HG03175 (cell line): ENCODE results near the gene TRIM44.
"Not testable (repeated sequence)": the region's sequence is repeated elsewhere in the genome, so short reads cannot be mapped to it uniquely, and the experiment has no call there.

Experiments used
- ATAC-seq: cut with Tn5 transposase; IDR thresholded peaks from one replicate; pipeline ENCODE4 v1.9.1; 2021; ENCODE audit warnings: mild to moderate bottlenecking, moderate library complexity; ENCODE audit not compliant: unreplicated experiment

Gene TRIM44

DNA sequence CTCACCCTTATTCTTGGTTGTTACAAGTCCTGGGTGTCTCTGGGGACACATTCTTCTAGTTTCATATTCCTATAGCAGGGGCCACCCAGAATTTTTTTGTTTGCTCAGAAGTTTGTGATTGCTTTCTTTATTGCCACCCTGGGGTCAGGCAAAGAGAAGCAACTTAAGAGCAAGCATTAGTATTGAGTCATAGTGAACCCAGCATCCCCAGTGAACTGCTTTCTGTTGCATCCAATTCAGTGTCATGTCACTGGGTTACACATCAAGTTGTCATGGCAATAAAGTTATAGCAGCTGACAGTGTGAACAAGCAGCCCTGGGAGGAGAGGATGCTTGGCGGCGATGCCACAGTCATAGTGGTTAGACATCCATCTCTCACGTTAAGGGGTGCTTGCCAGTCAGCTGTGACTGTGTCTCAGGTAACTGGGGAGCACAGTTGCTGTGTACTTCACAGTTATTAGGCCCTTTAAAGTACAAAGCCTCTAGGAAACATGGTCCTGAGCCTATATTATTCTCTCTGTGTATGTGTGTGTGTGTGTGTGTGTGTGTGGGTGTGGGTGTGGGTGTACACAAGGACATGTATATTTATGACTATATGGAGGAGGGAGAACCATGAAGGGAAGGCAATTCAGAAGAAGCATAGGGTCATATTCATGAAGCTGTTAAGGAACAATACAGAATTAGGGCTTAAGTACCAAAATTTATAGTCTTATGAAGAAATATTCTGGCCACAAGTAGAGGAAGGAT, 52.5 kb downstream of the TRIM44 start:
- peak; percentile 97 for ATAC-seq

DNA sequence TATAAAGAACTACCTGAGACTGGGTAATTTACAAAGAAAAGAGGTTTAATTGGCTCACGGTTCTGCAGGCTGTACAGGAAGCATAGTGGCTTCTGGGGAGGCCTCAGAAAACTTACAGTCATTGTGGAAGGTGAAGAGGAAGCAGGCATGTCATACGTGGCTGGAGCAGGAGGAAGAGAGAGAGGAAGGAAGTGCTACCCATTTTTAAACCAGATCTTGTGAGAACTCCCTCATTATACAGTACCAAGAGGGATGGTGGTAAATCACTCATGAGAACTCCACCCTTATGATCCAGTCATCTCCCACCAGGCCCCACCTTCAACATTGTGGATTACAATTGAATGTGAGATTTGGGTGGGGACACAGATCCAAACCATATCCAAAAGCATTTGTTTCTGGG, 53.1 kb downstream of the TRIM44 start:
- not testable (repeated sequence) for ATAC-seq

DNA sequence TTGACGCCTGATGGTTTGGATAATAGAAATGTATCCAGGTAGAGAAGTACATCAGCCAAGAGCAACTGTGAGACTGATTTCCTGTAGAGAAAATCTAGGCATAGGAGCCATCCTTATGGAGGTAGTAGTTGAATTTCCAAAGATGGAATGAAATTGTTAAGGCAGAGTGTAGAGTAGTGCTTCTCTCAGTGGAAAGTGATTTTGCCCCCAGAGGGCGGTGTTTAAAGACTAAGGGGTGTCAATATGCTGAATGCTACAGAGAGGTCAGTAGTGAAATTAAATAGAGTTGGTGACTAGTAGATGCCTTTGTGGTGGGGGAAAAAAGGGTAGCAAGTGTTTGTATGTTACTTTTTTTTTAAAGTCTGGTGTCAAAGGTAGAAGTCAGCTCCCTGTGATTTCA, 54.5 kb downstream of the TRIM44 start:
- no peak for ATAC-seq

DNA sequence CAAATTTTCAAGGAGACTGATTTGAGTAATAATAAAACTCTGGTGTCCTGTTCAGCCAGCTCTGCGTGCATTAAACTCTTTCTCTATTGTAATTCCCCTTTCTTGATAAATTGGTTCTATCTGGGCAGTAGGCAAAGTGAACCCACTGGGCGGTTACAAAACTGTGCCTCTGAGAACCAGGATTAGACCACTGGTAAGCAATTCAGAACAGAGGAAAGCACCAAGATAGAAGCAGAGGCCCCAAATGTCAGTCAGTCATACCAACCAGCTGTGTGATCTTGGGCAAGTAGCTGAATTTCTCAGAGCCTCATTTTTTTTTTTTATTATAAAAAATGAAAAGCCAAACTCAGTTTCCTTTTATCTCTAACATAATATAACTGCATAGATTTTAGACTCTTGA, 54.9 kb downstream of the TRIM44 start:
- no peak for ATAC-seq

DNA sequence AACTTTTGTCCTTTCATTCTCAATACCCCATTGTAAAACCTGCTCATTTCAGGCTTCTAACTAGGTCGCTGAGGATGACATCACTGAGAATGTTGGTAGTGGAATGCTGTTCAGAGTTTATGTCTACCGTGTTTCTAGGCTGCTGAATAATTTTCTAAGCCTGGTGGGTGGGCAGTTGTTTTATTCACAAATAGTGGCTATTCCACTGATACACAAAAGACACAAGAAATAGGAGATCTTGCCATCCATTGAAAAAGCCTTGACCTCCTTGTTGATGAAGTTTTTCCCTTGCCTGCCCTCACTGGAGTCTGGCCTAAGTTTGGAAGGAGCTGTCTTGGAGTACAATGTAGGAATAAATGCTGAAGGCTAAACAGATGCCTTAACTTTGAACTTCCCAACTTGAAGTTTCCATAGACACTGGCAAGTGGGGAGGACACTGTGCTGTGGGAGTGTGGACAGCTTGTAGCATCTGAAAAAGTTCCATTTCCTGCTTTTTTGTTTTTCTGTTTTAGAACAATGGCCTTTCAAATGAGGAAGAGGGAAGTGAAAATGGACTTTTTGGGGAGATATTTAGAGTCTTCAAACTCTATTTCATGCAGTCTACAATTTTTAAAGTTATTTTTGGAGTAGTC, 59.2 kb downstream of the TRIM44 start:
- ATAC-seq, result no peak

DNA sequence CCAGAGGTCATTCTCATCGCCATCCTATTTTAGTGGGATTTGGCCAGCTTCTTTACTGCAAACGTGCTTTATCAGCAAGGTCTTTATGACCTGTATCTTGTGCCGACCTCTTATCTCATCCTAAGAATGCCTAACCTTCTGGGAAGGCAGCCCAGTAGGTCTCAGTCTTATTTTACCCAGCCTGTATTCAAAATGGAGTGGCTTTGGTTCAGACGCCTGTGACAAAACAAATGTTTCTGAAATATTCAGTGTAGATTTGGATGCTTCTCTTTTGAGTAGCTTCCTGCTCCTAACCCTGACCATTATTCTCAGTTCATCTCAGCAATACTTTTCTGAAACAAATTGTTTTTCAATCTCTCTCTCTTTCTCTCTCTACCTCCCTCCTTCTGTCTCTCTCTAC, 60.1 kb downstream of the TRIM44 start:
- ATAC-seq, result no peak

DNA sequence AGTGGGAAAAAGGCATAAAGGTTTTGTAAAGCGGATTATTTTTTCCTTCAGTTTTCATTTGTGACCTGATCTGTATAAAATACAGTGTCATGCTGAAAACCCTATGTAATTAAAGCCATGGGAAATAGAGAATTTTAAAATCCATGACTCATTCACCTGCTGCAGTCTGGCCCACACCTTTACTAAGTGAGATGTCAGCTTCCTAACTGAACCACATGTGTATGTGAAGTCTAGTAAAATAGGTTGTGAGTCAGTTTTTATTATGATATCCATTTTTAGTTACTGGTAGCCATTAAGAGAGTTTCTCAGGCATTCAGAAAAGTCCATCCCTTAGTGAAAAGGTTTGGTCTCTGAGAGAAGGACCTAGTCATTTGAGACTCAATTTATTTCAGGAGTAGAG, 60.9 kb downstream of the TRIM44 start:
- ATAC-seq, result no peak

DNA sequence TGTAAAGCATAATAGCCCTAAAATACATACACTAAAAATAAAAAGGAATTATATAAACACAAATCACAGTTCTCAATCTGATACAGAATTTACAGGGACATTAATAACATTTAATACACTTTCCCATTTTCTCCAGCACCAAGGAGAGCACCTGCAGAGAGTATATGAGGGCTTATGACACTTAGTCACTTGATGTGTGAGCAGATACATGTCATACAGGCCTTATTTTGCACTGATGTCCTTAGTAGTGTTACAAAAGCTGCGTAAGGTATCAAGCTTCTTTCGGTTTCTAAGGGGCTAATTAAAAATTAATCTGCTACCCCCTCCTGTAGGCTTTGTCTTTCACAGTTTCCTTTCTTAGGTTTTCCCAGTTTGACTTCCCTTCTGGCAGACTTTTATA, 61.3 kb downstream of the TRIM44 start:
- ATAC-seq, result peak; percentile 78

DNA sequence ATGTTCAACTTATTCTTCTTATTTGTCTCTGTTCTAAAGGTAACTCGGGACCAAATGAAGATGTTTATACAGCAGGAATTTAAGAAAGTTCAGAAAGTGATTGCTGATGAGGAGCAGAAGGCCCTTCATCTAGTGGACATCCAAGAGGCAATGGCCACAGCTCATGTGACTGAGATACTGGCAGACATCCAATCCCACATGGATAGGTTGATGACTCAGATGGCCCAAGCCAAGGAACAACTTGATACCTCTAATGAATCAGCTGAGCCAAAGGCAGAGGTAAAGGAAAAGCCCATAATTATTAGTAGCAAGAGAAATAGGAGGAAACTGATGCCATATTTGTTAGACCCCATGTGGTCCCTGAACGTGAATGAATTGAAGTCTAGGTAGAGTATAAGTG, 63.3 kb downstream of the TRIM44 start:
- no peak for ATAC-seq

DNA sequence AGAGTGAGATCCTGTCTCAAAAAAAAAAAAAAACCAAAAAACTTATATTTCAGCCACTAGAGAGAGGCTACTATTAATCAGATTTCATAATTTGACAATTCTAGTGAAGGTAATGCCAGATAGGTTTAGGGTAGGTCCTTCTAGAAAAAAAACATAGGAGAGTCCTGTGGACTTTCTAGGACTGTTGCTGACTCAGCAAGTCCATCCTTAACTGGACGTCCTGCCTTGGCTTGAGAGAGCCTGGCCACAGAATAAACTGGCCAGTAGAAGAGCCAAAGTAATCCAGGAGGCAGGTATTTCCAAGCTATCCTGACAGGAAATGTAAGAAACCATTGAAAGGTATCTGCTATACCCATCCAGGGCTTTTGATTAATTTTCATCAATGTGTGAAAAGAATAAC, 64.6 kb downstream of the TRIM44 start:
- no peak for ATAC-seq

DNA sequence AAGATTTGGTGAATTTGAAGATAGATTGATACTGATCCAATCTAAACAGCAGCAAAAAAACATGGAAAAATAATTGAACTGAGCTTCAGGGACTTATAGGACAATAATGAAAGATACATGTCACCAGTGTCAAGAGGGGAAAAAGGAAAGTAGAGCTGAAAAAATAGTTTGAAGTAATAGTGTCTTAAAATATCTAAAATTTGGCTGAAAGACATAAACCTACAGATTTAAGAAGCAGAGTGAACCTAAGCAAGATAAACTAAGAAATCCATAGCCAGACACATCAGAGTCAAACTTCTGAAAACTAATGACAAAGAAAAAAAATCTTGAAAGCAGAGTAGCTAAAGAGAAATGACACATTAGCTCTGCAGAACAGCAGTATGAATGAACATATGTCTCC, 67.7 kb downstream of the TRIM44 start:
- ATAC-seq, result no peak

DNA sequence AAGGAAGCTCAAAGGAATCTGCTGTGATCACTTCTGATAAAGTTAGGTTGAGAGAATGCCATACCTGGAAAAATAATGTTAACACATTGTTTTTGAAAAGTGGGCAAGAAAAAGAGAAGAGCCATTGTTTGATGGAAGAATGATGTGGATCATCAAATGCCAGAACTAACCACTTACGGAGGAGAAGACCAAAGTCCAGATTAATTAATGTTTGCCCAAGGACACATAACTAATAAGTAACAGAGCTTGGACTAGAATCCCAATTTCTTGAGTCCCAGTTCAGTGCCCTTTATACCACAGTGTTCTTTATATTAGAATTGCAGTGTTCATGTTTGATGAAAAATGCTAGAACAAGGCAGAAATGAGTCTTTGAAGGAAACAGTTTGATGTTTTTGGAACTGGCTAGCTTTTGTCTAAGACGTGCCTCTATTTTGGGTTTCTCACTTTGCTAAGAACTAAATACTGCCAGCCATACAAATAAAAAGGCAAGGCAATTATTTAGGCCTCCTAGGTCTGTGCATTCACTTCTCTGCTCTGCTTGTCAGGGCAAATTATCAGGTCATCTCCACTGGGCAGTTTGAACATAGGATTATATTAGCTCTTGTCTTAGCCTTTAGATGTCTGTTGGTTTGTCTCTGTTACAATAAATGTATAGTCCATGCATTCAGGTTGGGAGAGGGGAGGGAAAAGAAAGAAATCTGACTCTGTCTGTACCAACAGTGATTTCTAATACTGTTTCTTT, 72.3 kb downstream of the TRIM44 start:
- no peak for ATAC-seq

DNA sequence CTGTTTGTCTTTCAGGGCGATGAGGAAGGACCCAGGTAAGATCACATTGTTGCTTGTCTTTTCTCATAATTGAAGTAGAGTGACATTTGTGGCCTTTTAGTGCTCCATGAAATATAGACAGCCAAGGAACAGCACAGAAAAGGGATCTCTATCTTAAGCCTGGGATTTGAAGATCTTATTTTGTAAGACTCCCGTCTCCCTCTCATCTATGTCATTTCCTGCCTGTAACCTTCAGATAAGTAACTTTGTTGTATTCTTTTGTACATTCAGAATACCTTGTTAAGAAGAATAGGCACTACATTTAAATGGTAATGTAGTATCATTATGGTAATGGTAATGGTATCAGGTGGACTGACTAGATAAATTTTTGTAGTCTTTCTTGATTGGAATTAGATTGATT, 72.8 kb downstream of the TRIM44 start:
- ATAC-seq, result no peak

DNA sequence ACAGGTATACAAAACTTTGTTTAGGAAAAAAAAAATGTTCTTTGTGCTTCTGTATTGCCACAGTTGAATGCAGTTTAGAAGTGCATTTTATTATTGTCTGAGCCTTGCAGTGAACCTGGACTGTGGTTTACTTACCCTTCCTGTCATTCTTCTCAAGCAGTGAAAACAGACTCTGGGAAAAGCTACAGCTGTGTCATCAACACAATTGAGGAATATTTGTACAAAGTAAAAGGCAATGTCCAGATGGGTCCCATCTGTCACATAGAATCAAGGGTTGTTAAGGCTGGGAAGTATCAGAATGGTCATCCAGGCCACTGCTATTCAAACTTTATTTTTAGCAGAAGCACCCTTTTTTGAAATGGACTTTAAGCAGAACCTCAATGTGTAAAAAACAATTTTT, 73.3 kb downstream of the TRIM44 start:
- ATAC-seq, result no peak

DNA sequence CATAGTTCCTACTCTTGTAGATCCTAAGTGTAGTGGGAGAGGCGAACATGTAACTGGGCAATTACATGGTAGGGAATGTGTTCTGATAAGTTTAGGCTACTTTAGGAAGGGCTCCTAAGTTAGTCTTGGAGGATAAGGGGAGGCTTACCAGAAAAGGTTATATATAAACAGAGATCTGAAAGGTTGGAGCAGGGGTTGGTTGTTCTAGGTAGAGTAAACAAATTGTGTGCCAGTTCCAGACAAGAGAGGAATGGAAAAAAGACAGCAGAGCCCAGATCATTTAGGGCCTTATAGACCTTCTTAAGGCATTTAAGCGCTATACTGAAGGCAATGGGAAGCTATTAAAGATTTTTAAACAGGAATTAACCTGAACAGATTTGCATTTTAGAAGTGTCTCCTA, 74.4 kb downstream of the TRIM44 start:
- ATAC-seq, result no peak

DNA sequence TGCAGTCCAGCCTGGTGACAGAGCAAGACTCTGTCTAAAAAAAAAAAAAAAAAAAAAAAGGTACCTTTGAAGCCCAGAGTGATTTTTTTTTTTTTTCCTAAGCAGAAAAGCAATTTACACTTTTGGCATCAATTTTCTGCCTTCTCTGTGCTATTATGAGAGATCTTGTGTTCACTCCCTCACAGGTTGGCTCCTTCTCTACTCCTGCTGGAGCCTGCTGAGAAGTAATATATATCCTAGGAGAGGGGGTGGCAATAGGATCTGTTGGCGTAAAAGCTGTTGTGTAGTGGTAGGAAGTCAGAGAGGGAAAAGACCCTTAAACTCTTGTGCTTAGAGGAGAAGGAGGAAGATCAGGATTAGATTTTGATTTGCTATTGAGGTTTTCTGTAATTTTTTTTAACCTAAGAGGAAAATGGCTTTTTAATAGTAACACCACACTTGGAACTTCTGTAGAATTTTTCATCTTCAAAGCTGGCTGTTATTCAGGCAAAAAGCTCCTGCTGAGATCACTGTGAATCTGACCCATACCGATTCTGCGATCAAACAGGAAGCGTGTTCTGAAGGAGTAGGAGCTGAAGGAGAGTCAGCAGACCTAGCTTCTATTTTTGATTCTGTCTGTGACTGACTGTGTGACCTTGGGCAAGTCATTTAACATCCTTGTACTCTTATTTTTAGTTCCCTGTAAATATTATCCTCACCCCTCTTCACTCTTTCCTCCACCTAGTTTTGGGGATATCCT, 77.7 kb downstream of the TRIM44 start:
- ATAC-seq, result no peak

DNA sequence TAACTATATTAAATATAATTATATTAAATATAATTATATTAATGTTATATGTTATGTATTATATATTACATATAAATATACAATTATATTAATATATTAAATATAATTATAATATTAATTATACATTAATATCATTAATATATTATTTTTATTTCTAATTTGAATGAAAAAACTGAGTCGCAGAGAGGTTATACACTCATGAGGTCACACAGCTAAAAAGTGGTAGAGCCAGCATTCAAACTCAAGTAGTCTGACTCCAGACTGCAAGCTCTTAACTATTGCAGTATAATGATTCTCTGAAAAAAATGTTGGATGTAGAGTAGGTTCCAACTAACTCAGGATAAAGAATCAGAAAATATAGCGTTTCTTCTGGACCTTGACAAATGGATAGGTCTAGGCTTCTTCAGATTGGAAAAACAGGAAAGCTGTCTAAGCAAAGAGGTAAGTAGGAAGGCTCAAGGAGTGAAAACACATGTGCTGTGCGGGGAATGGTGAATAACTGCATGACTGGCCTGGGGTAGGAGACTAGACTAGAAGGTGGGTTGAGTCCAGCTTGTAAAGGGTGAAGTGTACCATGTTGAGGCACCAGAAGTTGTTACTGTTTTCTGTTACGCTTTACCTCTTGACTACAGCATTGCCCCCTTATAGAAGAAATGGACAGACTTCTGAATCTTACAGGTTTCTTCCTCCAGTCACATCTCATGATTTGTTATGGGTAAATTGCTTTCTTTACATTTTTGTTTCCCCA, 80.3 kb downstream of the TRIM44 start:
- ATAC-seq, result no peak

DNA sequence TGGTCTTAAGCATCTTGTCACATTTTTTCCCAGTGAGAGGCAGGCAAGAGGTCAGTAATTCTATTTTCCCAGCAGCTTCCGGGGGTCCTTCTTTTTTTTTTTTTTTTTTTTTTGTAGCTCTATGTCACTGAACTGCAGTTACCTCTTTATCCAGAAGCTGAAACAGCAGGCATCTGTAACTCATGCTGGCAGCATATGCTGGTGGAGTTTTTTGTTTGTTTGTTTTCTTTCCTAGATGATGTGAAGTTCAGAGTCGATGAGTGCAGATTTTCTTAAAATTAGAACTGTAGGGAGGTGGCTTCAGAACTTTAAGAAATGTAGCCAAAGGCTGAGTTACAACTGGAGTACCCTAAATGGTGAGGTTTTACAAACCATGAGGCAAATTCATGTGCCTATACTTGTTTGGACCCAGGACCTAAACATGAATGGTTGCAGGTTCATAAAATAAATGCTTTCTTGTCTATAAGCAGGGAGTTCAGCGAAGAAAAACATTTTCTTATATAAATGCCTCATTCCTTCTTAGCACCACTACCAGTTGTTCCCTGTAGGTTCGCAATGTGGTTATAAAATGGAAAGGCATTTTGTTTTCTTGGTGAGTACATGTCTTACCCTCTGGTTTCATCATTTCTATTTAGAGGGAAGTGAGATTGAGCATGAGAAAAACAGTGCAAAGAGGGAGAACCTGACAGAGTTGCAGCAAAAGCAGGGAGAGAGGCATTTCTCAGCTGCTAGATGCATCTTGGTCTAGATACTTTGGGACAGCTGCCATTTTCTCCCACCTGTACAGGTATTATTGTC, 84.0 kb downstream of the TRIM44 start:
- no peak for ATAC-seq

DNA sequence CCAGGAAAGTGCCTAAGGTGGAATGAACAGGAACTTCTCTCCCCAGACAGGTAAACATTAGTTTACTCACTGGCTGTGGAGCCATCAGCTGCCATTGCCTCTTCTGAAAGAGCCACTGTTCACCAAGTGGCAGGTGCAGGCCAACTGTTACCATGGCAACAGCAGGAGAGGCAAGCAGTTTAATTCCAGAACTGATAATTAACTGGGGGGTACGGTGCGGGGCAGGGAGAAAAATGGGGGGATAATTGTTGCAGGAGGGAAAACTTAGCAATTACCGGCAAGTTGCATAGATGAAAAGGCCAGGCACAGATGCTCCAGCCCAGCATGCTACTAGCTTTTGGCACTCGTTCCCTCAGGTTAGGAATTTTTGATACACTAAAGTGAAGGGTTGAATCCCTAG, 85.1 kb downstream of the TRIM44 start:
- no peak for ATAC-seq

DNA sequence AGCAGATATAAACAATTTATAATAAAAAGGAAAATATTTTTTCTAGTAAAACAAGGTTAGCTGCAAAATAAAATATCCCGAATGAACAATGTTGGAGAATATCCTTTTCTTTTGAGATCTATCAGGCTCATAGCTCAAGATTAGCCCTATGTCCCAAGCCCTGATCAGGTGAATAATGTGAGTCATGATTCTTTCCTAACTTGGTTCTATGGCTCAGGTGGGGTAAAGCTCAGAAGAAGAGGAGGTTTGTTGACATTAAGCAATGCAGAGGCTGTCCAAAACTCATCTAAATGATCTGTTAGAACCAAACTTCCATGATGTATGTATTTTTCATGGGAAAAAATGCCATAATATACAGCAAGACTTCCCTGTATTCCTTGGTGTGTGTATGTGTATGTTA, 86.1 kb downstream of the TRIM44 start:
- ATAC-seq, result no peak
